ENCODE measurements around the gene MAPK8IP1.

DNA sequence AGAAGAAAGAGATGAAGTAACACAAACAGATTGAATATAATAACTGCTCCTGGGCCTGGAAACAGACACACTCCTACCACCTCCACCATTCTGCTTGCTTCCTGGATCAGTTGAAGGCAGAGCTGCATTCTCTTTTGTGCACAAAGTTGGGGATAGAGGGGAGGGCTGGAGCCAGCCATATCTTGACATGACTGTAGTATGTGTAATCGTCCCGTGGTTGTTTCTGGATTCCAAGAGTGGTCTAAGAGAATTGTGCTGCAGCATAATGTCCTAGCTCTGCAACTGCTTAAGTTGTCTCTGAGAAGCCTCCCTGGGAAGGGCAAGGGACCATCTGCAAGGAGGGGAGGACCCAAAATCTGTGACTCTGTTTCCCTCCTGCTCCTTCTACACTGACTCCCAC is 35.0 kb upstream of the MAPK8IP1 start:
- TF ChIP-seq, protein P1, sequence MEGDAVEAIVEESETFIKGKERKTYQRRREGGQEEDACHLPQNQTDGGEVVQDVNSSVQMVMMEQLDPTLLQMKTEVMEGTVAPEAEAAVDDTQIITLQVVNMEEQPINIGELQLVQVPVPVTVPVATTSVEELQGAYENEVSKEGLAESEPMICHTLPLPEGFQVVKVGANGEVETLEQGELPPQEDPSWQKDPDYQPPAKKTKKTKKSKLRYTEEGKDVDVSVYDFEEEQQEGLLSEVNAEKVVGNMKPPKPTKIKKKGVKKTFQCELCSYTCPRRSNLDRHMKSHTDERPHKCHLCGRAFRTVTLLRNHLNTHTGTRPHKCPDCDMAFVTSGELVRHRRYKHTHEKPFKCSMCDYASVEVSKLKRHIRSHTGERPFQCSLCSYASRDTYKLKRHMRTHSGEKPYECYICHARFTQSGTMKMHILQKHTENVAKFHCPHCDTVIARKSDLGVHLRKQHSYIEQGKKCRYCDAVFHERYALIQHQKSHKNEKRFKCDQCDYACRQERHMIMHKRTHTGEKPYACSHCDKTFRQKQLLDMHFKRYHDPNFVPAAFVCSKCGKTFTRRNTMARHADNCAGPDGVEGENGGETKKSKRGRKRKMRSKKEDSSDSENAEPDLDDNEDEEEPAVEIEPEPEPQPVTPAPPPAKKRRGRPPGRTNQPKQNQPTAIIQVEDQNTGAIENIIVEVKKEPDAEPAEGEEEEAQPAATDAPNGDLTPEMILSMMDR (IDR thresholded peaks at IDR 0.05), result no peak
- TF ChIP-seq POLR2AphosphoS5 (IDR thresholded peaks at IDR 0.05; ENCODE audit: low read depth, low read length) (no peak), SIN3A (IDR thresholded peaks at IDR 0.05; ENCODE audit: borderline replicate concordance, insufficient read depth, low read depth, low read length) (no peak)
- TF ChIP-seq, protein P2, sequence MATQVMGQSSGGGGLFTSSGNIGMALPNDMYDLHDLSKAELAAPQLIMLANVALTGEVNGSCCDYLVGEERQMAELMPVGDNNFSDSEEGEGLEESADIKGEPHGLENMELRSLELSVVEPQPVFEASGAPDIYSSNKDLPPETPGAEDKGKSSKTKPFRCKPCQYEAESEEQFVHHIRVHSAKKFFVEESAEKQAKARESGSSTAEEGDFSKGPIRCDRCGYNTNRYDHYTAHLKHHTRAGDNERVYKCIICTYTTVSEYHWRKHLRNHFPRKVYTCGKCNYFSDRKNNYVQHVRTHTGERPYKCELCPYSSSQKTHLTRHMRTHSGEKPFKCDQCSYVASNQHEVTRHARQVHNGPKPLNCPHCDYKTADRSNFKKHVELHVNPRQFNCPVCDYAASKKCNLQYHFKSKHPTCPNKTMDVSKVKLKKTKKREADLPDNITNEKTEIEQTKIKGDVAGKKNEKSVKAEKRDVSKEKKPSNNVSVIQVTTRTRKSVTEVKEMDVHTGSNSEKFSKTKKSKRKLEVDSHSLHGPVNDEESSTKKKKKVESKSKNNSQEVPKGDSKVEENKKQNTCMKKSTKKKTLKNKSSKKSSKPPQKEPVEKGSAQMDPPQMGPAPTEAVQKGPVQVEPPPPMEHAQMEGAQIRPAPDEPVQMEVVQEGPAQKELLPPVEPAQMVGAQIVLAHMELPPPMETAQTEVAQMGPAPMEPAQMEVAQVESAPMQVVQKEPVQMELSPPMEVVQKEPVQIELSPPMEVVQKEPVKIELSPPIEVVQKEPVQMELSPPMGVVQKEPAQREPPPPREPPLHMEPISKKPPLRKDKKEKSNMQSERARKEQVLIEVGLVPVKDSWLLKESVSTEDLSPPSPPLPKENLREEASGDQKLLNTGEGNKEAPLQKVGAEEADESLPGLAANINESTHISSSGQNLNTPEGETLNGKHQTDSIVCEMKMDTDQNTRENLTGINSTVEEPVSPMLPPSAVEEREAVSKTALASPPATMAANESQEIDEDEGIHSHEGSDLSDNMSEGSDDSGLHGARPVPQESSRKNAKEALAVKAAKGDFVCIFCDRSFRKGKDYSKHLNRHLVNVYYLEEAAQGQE (IDR thresholded peaks at IDR 0.05; ENCODE audit: insufficient read depth in 1 of 2, low read depth in 2 of 2, low read length in 1 of 2), result no peak
